Hematopoietic multipotent progenitor cell treated with erythropoietin and hydrocortisone succinate and interleukin-3 and kit ligand, for 15 days (in vitro differentiated cells): ENCODE data around the gene ZC3H6.
"Not testable (repeated sequence)": the region's sequence is repeated elsewhere in the genome, so short reads cannot be mapped to it uniquely, and the experiment has no call there.

ENCODE experiments used
- DNase-seq: peaks from one replicate; pipeline ENCODE4 v3.0.0-alpha.2; 2015; ENCODE audit warnings: low spot score

The ZC3H6 gene

GRCh38 chr2:112332123-112332696 lies 56.8 kb downstream of the ZC3H6 start:
- no peak for DNase-seq

- DNase-seq = no peak
Measured at GRCh38 chr2:112335600-112335999, 60.2 kb downstream of the ZC3H6 start.

GRCh38 chr2:112339986-112340385 lies 64.6 kb downstream of the ZC3H6 start:
- no peak for DNase-seq

GRCh38 chr2:112340475-112341267 lies 65.3 kb downstream of the ZC3H6 start:
- no peak for DNase-seq

GRCh38 chr2:112342067-112342550 lies 66.7 kb downstream of the ZC3H6 start:
- no peak for DNase-seq

GRCh38 chr2:112343827-112344585 lies 68.6 kb downstream of the ZC3H6 start:
- DNase-seq = no peak

GRCh38 chr2:112345030-112346027 lies 69.9 kb downstream of the ZC3H6 start:
- DNase-seq = no peak

GRCh38 chr2:112352292-112352691 lies 76.9 kb downstream of the ZC3H6 start:
- not testable (repeated sequence) for DNase-seq

GRCh38 chr2:112352809-112353603 lies 77.6 kb downstream of the ZC3H6 start:
- not testable (repeated sequence) for DNase-seq

- DNase-seq = not testable (repeated sequence)
Measured at GRCh38 chr2:112354335-112354734, 78.9 kb downstream of the ZC3H6 start.

GRCh38 chr2:112360055-112360454 lies 84.7 kb downstream of the ZC3H6 start:
- DNase-seq = not testable (repeated sequence)
